Measurements from ENCODE around the gene SMC1B. TPM values are rescaled to one million over a fixed set of nuclear protein-coding genes. Genes with fewer than 3 reads are reported as not detected.

SMC1B gene
- total RNA-seq, 4 donors from 2014 or later, result not detected

DNA sequence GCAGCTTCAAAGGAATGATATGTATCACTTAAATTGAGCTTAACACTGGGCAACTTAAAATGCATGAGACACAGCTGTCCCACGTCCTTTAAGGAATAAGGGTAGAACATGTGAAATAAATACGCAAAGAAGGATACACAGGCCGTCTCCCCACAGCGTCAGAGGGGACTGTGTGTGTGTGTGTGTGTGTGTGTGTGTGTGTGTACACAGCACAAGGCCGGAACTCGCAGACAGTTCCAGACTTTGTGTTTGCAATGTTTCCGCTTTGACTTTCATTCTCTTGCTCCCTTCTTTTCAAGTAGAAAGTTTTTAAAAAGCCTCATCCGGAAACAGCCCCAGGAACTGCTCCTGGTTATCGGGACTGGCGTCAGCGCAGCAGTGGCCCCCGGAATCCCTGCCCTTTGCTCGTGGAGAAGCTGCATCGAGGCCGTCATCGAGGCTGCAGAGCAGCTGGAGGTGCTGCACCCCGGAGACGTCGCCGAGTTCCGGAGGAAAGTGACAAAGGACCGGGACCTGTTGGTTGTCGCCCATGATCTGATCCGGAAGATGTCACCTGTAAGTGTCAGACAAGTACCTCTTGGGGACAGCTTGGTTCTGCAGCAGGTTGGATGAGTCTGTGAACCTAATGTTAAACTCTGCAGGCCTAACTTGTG is 90.4 kb downstream of the SMC1B start:
- intact Hi-C loops (cut with DNase I), result no loop called here
- peaks cover 13 to 62% (median 14%) of the 10 kb centered on the region in 3 donors for H3K36me3 ChIP-seq
- no peak for DNase-seq
- H3K27me3 ChIP-seq, result no peaks in the 10 kb centered on the region
- peaks cover 1 to 54% (median 27%) of the 10 kb centered on the region in 3 donors for H3K4me1 ChIP-seq
- no peak for TF ChIP-seq POLR2A (IDR thresholded peaks at IDR 0.05)
- TF ChIP-seq, protein P1, sequence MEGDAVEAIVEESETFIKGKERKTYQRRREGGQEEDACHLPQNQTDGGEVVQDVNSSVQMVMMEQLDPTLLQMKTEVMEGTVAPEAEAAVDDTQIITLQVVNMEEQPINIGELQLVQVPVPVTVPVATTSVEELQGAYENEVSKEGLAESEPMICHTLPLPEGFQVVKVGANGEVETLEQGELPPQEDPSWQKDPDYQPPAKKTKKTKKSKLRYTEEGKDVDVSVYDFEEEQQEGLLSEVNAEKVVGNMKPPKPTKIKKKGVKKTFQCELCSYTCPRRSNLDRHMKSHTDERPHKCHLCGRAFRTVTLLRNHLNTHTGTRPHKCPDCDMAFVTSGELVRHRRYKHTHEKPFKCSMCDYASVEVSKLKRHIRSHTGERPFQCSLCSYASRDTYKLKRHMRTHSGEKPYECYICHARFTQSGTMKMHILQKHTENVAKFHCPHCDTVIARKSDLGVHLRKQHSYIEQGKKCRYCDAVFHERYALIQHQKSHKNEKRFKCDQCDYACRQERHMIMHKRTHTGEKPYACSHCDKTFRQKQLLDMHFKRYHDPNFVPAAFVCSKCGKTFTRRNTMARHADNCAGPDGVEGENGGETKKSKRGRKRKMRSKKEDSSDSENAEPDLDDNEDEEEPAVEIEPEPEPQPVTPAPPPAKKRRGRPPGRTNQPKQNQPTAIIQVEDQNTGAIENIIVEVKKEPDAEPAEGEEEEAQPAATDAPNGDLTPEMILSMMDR (IDR thresholded peaks at IDR 0.05), result no peak
- no peak overlapping the region for H3K4me3 ChIP-seq
- no peaks in the 10 kb centered on the region for H3K9me3 ChIP-seq
- WGBS, 2 donors, result 87 to 90% methylated on average over 24 of the region's 24 CpGs
- H3K27ac ChIP-seq, result no peak overlapping the region

DNA sequence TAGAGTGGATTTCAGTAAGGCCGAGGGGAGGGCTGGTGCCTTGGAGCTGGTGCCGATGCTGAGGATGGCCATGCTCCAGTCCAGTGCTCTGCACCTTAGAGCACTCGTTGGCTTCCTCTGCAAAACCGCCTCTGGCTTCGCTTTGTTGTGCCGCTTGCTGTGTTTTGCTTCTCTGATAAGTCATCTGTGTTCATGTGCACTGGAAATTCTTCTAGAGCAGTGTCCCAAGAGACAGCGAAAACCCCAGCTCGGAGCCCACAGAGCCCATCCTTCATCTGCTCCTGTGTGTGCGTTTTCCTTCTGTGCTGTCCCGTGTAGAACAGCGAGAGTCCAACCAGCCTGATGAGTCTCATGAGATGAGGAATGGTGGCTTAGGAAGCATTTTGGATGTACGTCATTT is 91.6 kb downstream of the SMC1B start:
- no peak for DNase-seq
- Histone ChIP-seq H3K9me3 (no peaks in the 10 kb centered on the region), H3K4me1 (peaks cover 11 to 66% (median 35%) of the 10 kb centered on the region in 3 donors), H3K4me3 (no peak overlapping the region), H3K27ac (no peak overlapping the region), H3K36me3 (peaks cover 4 to 50% (median 10%) of the 10 kb centered on the region in 3 donors), H3K27me3 (no peaks in the 10 kb centered on the region)
- no peak for TF ChIP-seq POLR2A (IDR thresholded peaks at IDR 0.05)
- TF ChIP-seq, protein P1 (IDR thresholded peaks at IDR 0.05), result no peak
- WGBS, 2 donors, result 83 to 84% methylated on average over 12 of the region's 12 CpGs
- intact Hi-C loops (cut with DNase I), result no loop called here

DNA sequence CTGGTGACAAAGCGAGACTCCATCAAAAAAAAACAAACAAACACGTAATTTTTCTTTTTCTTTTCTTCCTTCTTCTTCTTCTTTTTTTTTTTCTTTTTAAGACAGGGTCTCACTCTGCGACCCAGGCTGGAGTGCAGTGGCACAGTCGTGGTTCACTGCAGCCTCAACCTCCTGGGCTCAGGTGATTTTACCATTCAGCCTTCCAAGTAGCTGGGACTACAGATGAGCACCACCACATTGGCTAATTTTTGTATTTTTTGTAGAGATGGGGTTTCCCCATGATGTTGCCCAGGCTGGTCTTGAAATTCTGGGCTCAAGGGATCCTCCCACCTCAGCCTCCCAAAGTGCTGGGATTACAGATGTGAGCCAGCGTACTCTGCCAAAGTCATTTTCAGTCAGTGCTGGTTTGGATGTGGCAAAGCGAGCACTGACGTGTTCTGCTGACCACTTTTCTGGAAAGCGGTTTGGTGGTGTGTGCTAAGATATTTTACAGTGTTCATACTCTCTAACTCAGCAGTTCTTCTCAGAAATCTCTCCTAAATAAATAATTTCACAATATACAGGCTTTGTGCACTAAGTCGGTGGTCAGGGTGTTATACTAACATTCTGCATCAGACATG is 92.9 kb downstream of the SMC1B start:
- H3K9me3 ChIP-seq, result no peaks in the 10 kb centered on the region
- 52 to 59% methylated on average over 8 to 9 of the region's 9 CpGs for WGBS, 2 donors
- intact Hi-C loops (cut with DNase I), result no loop called here
- no peak for DNase-seq
- H3K36me3 ChIP-seq, result peaks cover 4 to 45% (median 10%) of the 10 kb centered on the region in 3 donors
- no peaks in the 10 kb centered on the region for H3K27me3 ChIP-seq
- H3K4me1 ChIP-seq, result peaks cover 11 to 79% (median 35%) of the 10 kb centered on the region in 3 donors
- peak overlapping the region in 3 of 4 donors; percentile 87 to 93 (median 88) for H3K27ac ChIP-seq
- no peak overlapping the region for H3K4me3 ChIP-seq
- TF ChIP-seq, protein P1 (IDR thresholded peaks at IDR 0.05), result no peak
- TF ChIP-seq POLR2A (IDR thresholded peaks at IDR 0.05), result no peak

DNA sequence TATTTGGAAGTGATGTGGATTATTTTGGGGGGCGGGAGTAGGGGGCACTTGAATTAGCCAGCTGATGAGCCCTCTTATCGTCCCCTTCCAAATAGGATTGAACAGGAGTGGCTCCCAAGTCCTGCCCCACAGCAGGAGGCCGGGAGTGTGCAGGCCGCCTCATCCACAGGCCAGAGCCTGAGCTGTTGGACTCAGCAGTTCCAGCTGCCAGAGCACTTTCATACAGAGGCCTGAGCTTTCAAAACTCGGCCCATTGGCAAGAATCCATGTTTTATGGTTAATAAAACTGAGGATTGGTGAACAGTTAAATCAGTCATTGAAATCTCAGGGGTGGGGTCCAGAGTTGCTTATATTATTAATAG is 94.1 kb downstream of the SMC1B start:
- 30 to 39% methylated on average over 2 to 4 of the region's 5 CpGs for WGBS, 2 donors
- peaks cover 11 to 75% (median 35%) of the 10 kb centered on the region in 3 donors for H3K4me1 ChIP-seq
- DNase-seq, result no peak

More for the DNA sequence above, 94.1 kb downstream of the SMC1B start:
- Histone ChIP-seq H3K36me3 (peaks cover 4 to 34% (median 10%) of the 10 kb centered on the region in 3 donors), H3K9me3 (no peaks in the 10 kb centered on the region), H3K4me3 (no peak overlapping the region), H3K27ac (peak overlapping the region; percentile 65 to 93 (median 88)), H3K27me3 (no peaks in the 10 kb centered on the region)
- TF ChIP-seq, protein P1 (IDR thresholded peaks at IDR 0.05), result no peak
- TF ChIP-seq POLR2A (IDR thresholded peaks at IDR 0.05), result no peak
- intact Hi-C loops (cut with DNase I), result no loop called here
